ENCODE results near the gene DCBLD1.

DNA sequence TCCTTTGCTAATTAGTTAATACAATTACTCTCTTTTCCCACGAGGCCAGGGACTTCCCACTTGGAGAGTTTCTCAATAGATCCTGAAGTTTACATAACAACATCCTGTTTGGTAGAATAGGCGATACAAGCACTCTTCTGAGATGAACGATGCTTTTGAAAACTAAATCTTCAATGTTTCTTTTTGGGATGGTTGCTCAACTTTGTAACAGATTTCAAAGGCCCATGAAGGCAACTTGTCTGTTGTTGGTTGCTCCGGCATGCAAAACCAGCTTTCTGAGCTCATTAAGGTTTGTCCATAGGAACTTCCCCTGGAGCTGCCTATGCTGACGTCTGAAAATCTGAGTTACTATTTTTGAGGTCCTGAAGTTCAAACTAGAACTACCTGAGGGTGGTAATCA lies 30.8 kb upstream of the DCBLD1 start:
- no peak for TF ChIP-seq CTCF (IDR thresholded peaks at IDR 0.05)
- TF ChIP-seq POLR2A (IDR thresholded peaks at IDR 0.05; ENCODE audit: low read depth): no peak
- no peak for TF ChIP-seq POLR2AphosphoS5 (IDR thresholded peaks at IDR 0.05)
- no peak for TF ChIP-seq EP300 (IDR thresholded peaks at IDR 0.05)
